DND-41 (cell line): ENCODE data around the gene NMNAT2.

Experiments used
- ATAC-seq: fragments of 200-7000 bp; cut with Tn5 transposase; 3 replicates; pipeline ENCODE4 v1.9.1; 2021; ENCODE audit warnings: low read depth; ENCODE audit not compliant: insufficient read depth
- DNase-seq: peaks from one replicate; pipeline ENCODE4 v3.0.0-alpha.2; 2020
- H2AFZ ChIP-seq: 2 replicates; pipeline ENCODE4 v1.6.0; 2012; ENCODE audit warnings: low read depth, low read length
- H3K27ac ChIP-seq: 2 replicates; pipeline ENCODE4 v1.5.1; 2012; ENCODE audit warnings: low read length, inconsistent platforms
- H3K27me3 ChIP-seq: fragments of 200-600 bp; sonication (generic); 2 replicates; pipeline ENCODE4 v1.6.0; 2012; ENCODE audit warnings: low read length, mild to moderate bottlenecking, inconsistent platforms; ENCODE audit not compliant: insufficient read depth, poor library complexity
- H3K36me3 ChIP-seq: 2 replicates; pipeline ENCODE4 v1.5.1; 2012; ENCODE audit warnings: low read length, inconsistent platforms; ENCODE audit not compliant: insufficient read depth
- H3K4me1 ChIP-seq: 2 replicates; pipeline ENCODE4 v1.5.1; 2012; ENCODE audit warnings: mild to moderate bottlenecking, low read length; ENCODE audit not compliant: insufficient read depth
- H3K4me2 ChIP-seq: 2 replicates; pipeline ENCODE4 v1.6.0; 2012; ENCODE audit warnings: mild to moderate bottlenecking, moderate library complexity, low read length, inconsistent platforms; ENCODE audit not compliant: insufficient read depth
- H3K4me3 ChIP-seq, 2 experiments: fragments of 200-600 bp in 1 of 2; shearing (Covaris generic) in 1 of 2; 2 replicates each; pipeline ENCODE4 v1.5.1; 2012 to 2016; ENCODE audit warnings: inconsistent platforms in 2 of 2, low read length in 2 of 2, mild to moderate bottlenecking in 2 of 2, low read depth in 1 of 2, moderate library complexity in 1 of 2
- H3K79me2 ChIP-seq: 2 replicates; pipeline ENCODE4 v1.6.0; 2012; ENCODE audit warnings: low read length, inconsistent platforms; ENCODE audit not compliant: insufficient read depth
- H3K9ac ChIP-seq: 2 replicates; pipeline ENCODE4 v1.6.0; 2012; ENCODE audit warnings: low read depth, mild to moderate bottlenecking, inconsistent platforms, low read length, moderate library complexity
- H3K9me3 ChIP-seq: 2 replicates; pipeline ENCODE4 v1.5.1; 2012; ENCODE audit warnings: low read length, moderate library complexity, mild to moderate bottlenecking, inconsistent platforms; ENCODE audit not compliant: insufficient read depth, severe bottlenecking
- H4K20me1 ChIP-seq: 2 replicates; pipeline ENCODE4 v1.6.0; 2012; ENCODE audit warnings: low read length; ENCODE audit not compliant: insufficient read depth
- CTCF ChIP-seq: IDR thresholded peaks from 2 replicates; pipeline ENCODE4 v1.5.1; 2012; ENCODE audit warnings: borderline replicate concordance, low read length, moderate library complexity, mild to moderate bottlenecking; ENCODE audit not compliant: poor library complexity, severe bottlenecking; ENCODE audit errors: extremely low read depth
- EZH2 ChIP-seq: IDR thresholded peaks from 3 replicates; pipeline ENCODE4 v1.6.1; 2012; ENCODE audit warnings: borderline replicate concordance, low read depth, mild to moderate bottlenecking, moderate library complexity, low read length, inconsistent platforms; ENCODE audit not compliant: severe bottlenecking

The NMNAT2 gene

DNA sequence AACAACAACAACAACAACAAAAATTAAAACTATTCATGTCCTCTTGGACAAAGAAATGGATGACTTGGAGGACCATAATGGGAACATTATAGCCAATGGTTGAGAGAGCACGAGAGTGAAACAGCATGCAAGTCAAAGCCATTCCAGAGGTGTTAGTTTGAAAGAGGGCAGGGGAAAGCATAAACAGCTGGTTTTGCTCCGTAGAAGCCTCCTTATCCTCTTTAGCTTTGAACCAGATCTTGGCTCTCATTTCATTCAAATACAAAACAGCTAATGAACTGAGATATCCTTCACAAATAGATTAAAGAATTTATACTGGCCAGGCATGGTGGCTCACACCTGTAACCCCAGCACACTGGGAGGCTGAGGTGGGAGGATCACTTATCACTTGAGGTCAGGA, 45.4 kb upstream of the NMNAT2 start:
- no peak overlapping the region for H2AFZ ChIP-seq

DNA sequence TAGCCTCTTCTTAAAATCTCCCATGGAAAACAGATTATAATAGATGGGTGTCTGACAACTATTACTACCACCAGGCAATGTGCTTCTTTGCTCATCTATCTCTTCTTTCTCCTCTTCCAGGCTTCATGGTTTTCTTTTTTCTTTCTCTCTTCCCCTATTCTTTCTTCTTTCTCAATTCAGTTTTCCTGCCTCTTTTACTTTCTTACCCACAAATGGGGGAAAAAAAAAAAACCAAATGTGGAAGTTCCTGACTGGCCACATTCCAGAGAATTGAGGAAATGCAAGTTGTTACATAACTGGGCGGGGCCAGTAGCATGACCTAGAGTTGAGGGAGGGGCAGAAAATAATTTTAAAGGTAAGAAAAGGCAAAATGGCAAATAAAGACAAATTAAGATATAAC, 43.2 kb upstream of the NMNAT2 start:
- Histone ChIP-seq H4K20me1 (no peaks in the 10 kb centered on the region), H3K36me3 (no peaks in the 10 kb centered on the region), H3K27me3 (peaks cover 10% of the 10 kb centered on the region), H2AFZ (no peak overlapping the region), H3K79me2 (no peaks in the 10 kb centered on the region), H3K4me2 (no peak overlapping the region), H3K4me1 (no peaks in the 10 kb centered on the region), H3K27ac (no peak overlapping the region), H3K9me3 (no peaks in the 10 kb centered on the region), H3K9ac (no peak overlapping the region), H3K4me3 (no peak overlapping the region)
- DNase-seq (no peak), ATAC-seq (no peak)
- TF ChIP-seq EZH2 = no peak
- no peak for TF ChIP-seq CTCF

More for the DNA sequence above, 45.4 kb upstream of the NMNAT2 start:
- H3K4me3 ChIP-seq = no peak overlapping the region
- no peaks in the 10 kb centered on the region for H4K20me1 ChIP-seq
- H3K4me2 ChIP-seq = no peak overlapping the region
- no peaks in the 10 kb centered on the region for H3K36me3 ChIP-seq
- no peak for DNase-seq
- no peak for ATAC-seq
- TF ChIP-seq EZH2 (no peak), CTCF (no peak)
- H3K9me3 ChIP-seq = no peaks in the 10 kb centered on the region
- no peak overlapping the region for H3K9ac ChIP-seq
- H3K4me1 ChIP-seq = no peaks in the 10 kb centered on the region
- H3K79me2 ChIP-seq = no peaks in the 10 kb centered on the region
- no peak overlapping the region for H3K27ac ChIP-seq
- H3K27me3 ChIP-seq = peaks cover 10% of the 10 kb centered on the region

GRCh38 chr1:183460596-183460995, 42.4 kb upstream of the NMNAT2 start:
- no peak overlapping the region for H2AFZ ChIP-seq
- peaks cover 10% of the 10 kb centered on the region for H3K27me3 ChIP-seq
- H3K4me2 ChIP-seq = no peak overlapping the region
- no peak for DNase-seq
- no peak overlapping the region for H3K9ac ChIP-seq
- no peak overlapping the region for H3K4me3 ChIP-seq
- H3K36me3 ChIP-seq = no peaks in the 10 kb centered on the region
- TF ChIP-seq CTCF (no peak), EZH2 (no peak)
- no peaks in the 10 kb centered on the region for H3K9me3 ChIP-seq
- no peaks in the 10 kb centered on the region for H3K79me2 ChIP-seq
- no peaks in the 10 kb centered on the region for H3K4me1 ChIP-seq
- H4K20me1 ChIP-seq = no peaks in the 10 kb centered on the region
- ATAC-seq = no peak
- H3K27ac ChIP-seq = no peak overlapping the region

GRCh38 chr1:183457449-183457848, 39.3 kb upstream of the NMNAT2 start:
- Histone ChIP-seq H4K20me1 (no peaks in the 10 kb centered on the region), H3K36me3 (no peaks in the 10 kb centered on the region), H3K4me1 (no peaks in the 10 kb centered on the region), H3K27ac (no peak overlapping the region), H3K79me2 (no peaks in the 10 kb centered on the region), H3K27me3 (peaks cover 6% of the 10 kb centered on the region), H3K9ac (no peak overlapping the region), H3K4me3 (no peak overlapping the region), H3K9me3 (no peaks in the 10 kb centered on the region), H3K4me2 (no peak overlapping the region), H2AFZ (no peak overlapping the region)
- ATAC-seq (no peak), DNase-seq (no peak)
- no peak for TF ChIP-seq EZH2
- TF ChIP-seq CTCF = no peak
